ENCODE data around the gene GNS. TPM values are rescaled to one million over a fixed set of nuclear protein-coding genes. Genes with fewer than 3 reads are reported as not detected.
A peak's percentile ranks its signal among the peaks of the same experiment; 100 is the strongest.
"Not testable (repeated sequence)": the region's sequence is repeated elsewhere in the genome, so short reads cannot be mapped to it uniquely, and the experiment has no call there.

Gene GNS
- total RNA-seq, 1 donor from 2014 or later, result 137 TPM

GRCh38 chr12:64696080-64696741 is 63.0 kb downstream of the GNS start:
- no peak for DNase-seq (ENCODE audit: low spot score)

GRCh38 chr12:64695550-64695949 is 63.7 kb downstream of the GNS start:
- no peak for DNase-seq (ENCODE audit: low spot score)

- DNase-seq (ENCODE audit: low spot score), result no peak
Observed at GRCh38 chr12:64694130-64695040, 64.8 kb downstream of the GNS start.

- DNase-seq (ENCODE audit: low spot score), result no peak
Observed at GRCh38 chr12:64691795-64692583, 67.2 kb downstream of the GNS start.

- DNase-seq (ENCODE audit: low spot score), result no peak
Observed at GRCh38 chr12:64691227-64691794, 67.9 kb downstream of the GNS start.

- not testable (repeated sequence) for DNase-seq (ENCODE audit: low spot score)
Observed at GRCh38 chr12:64690236-64690635, 69.0 kb downstream of the GNS start.

- DNase-seq (ENCODE audit: low spot score), result no peak
Observed at GRCh38 chr12:64688715-64689114, 70.5 kb downstream of the GNS start.

- no peak for DNase-seq (ENCODE audit: low spot score)
Observed at GRCh38 chr12:64688219-64688618, 71.0 kb downstream of the GNS start.

GRCh38 chr12:64687816-64688215 is 71.4 kb downstream of the GNS start:
- no peak for DNase-seq (ENCODE audit: low spot score)

- DNase-seq (ENCODE audit: low spot score), result no peak
Observed at GRCh38 chr12:64685605-64686004, 73.6 kb downstream of the GNS start.

GRCh38 chr12:64685050-64685449 is 74.2 kb downstream of the GNS start:
- DNase-seq (ENCODE audit: low spot score), result no peak

GRCh38 chr12:64683816-64684543 is 75.2 kb downstream of the GNS start:
- DNase-seq (ENCODE audit: low spot score), result no peak

GRCh38 chr12:64682572-64683277 is 76.5 kb downstream of the GNS start:
- no peak for DNase-seq (ENCODE audit: low spot score)

- DNase-seq (ENCODE audit: low spot score), result no peak
Observed at GRCh38 chr12:64681200-64682052, 77.8 kb downstream of the GNS start.

GRCh38 chr12:64680235-64680634 is 79.0 kb downstream of the GNS start:
- DNase-seq (ENCODE audit: low spot score), result no peak

GRCh38 chr12:64679487-64680001 is 79.7 kb downstream of the GNS start:
- peak; percentile 73 for DNase-seq (ENCODE audit: low spot score)

- no peak for DNase-seq (ENCODE audit: low spot score)
Observed at GRCh38 chr12:64678835-64679234, 80.4 kb downstream of the GNS start.

- no peak for DNase-seq (ENCODE audit: low spot score)
Observed at GRCh38 chr12:64678248-64678647, 81.0 kb downstream of the GNS start.

- DNase-seq (ENCODE audit: low spot score), result no peak
Observed at GRCh38 chr12:64675795-64676194, 83.4 kb downstream of the GNS start.

Measured in ureter (tissue), 1 donor.